SK-N-SH treated with all-trans-retinoic acid at 6 μM for 48 hours (cell line): ENCODE results near the gene GUK1.

Source experiments
- ATAC-seq: fragments of 200-7000 bp; cut with Tn5 transposase; 3 replicates; pipeline ENCODE4 v1.9.1; 2020; ENCODE audit warnings: mild to moderate bottlenecking, moderate library complexity
- ARNTL ChIP-seq: fragments of 450-650 bp; formaldehyde crosslinking; IDR thresholded peaks from 2 replicates; pipeline ENCODE4 v1.5.0; 2020; ENCODE audit warnings: low read depth, mild to moderate bottlenecking, moderate library complexity, borderline replicate concordance
- BACH2 ChIP-seq: fragments of 250-450 bp; sonication (Bioruptor Pico); IDR thresholded peaks from 2 replicates; pipeline ENCODE4 v1.9.0; 2021; ENCODE audit warnings: mild to moderate bottlenecking, borderline replicate concordance
- CSDC2 ChIP-seq: fragments of 250-450 bp; sonication (Bioruptor Pico); IDR thresholded peaks from 2 replicates; pipeline ENCODE4 v1.5.0; 2020; ENCODE audit warnings: mild to moderate bottlenecking, moderate library complexity
- ESRRG ChIP-seq: fragments of 250-450 bp; sonication (Bioruptor Pico); IDR thresholded peaks from 2 replicates; pipeline ENCODE4 v1.6.1; 2021; ENCODE audit warnings: mild to moderate bottlenecking
- GLIS3 ChIP-seq: fragments of 250-450 bp; sonication (Bioruptor Pico); IDR thresholded peaks from 2 replicates; pipeline ENCODE4 v1.5.0; 2020; ENCODE audit warnings: mild to moderate bottlenecking, moderate library complexity
- ISL1 ChIP-seq: fragments of 250-450 bp; sonication (Bioruptor Pico); IDR thresholded peaks from 2 replicates; pipeline ENCODE4 v2.1.2; 2022; ENCODE audit warnings: mild to moderate bottlenecking, moderate library complexity
- OSR1 ChIP-seq: fragments of 250-450 bp; sonication (Bioruptor Pico); IDR thresholded peaks from 2 replicates; pipeline ENCODE4 v1.8.0; 2022; ENCODE audit warnings: moderate library complexity, mild to moderate bottlenecking, inconsistent platforms
- PPARA ChIP-seq: fragments of 250-450 bp; sonication (Bioruptor Pico); IDR thresholded peaks from 2 replicates; pipeline ENCODE4 v1.5.0; 2020; ENCODE audit warnings: mild to moderate bottlenecking, borderline replicate concordance
- RARB ChIP-seq: fragments of 250-450 bp; sonication (Bioruptor Pico); IDR thresholded peaks from 2 replicates; pipeline ENCODE4 v1.8.0; 2021; ENCODE audit warnings: mild to moderate bottlenecking, moderate library complexity
- SNAI2 ChIP-seq: fragments of 250-450 bp; sonication (Bioruptor Pico); IDR thresholded peaks from 2 replicates; pipeline ENCODE4 v1.5.0; 2020; ENCODE audit warnings: mild to moderate bottlenecking, moderate library complexity
- TCF4 ChIP-seq: fragments of 250-450 bp; sonication (Bioruptor Pico); IDR thresholded peaks from 2 replicates; pipeline ENCODE4 v1.8.0; 2021; ENCODE audit warnings: mild to moderate bottlenecking, moderate library complexity, borderline replicate concordance
- TOX ChIP-seq: fragments of 250-450 bp; sonication (Bioruptor Pico); IDR thresholded peaks from 2 replicates; pipeline ENCODE4 v1.8.0; 2021; ENCODE audit warnings: mild to moderate bottlenecking, moderate library complexity, borderline replicate concordance
- ZC3H10 ChIP-seq: fragments of 250-450 bp; sonication (Bioruptor Pico); IDR thresholded peaks from 2 replicates; pipeline ENCODE4 v1.5.1; 2021; ENCODE audit warnings: mild to moderate bottlenecking, moderate library complexity
- ZFP3 ChIP-seq: fragments of 250-450 bp; sonication (Bioruptor Pico); IDR thresholded peaks from 2 replicates; pipeline ENCODE4 v1.5.0; 2020; ENCODE audit warnings: mild to moderate bottlenecking, moderate library complexity
- ZFP30 ChIP-seq: fragments of 450-650 bp; formaldehyde crosslinking; IDR thresholded peaks from 2 replicates; pipeline ENCODE4 v1.5.0; 2022; ENCODE audit warnings: mild to moderate bottlenecking, moderate library complexity
- ZNF565 ChIP-seq: fragments of 450-650 bp; formaldehyde crosslinking; conservative IDR thresholded peaks from 2 replicates; pipeline ENCODE4 v1.5.0; 2020; ENCODE audit warnings: low read depth, mild to moderate bottlenecking, moderate library complexity
- ZNF70 ChIP-seq: fragments of 450-650 bp; formaldehyde crosslinking; IDR thresholded peaks from 2 replicates; pipeline ENCODE4 v1.5.0; 2020; ENCODE audit warnings: mild to moderate bottlenecking, moderate library complexity
- ZNF8 ChIP-seq: fragments of 450-650 bp; formaldehyde crosslinking; IDR thresholded peaks from 2 replicates; pipeline ENCODE4 v1.5.0; 2020; ENCODE audit warnings: mild to moderate bottlenecking, moderate library complexity
- TF ChIP-seq, protein P1 (sequence below): fragments of 250-450 bp; sonication (Bioruptor Pico); IDR thresholded peaks from 2 replicates; pipeline ENCODE4 v1.5.0; 2020; ENCODE audit warnings: mild to moderate bottlenecking, moderate library complexity
- TF ChIP-seq, protein P2 (sequence below): fragments of 250-450 bp; sonication (Bioruptor Pico); IDR thresholded peaks from 2 replicates; pipeline ENCODE4 v1.8.0; 2020; ENCODE audit warnings: mild to moderate bottlenecking, moderate library complexity, borderline replicate concordance
- TF ChIP-seq, protein P3 (sequence below): fragments of 250-450 bp; sonication (Bioruptor Pico); IDR thresholded peaks from 2 replicates; pipeline ENCODE4 v1.8.0; 2021; ENCODE audit warnings: low read depth, mild to moderate bottlenecking, moderate library complexity, borderline replicate concordance
- TF ChIP-seq, protein P4 (sequence below): fragments of 250-450 bp; sonication (Bioruptor Pico); IDR thresholded peaks from 2 replicates; pipeline ENCODE4 v1.5.1; 2020; ENCODE audit warnings: low read depth, mild to moderate bottlenecking, moderate library complexity

GUK1 gene

DNA sequence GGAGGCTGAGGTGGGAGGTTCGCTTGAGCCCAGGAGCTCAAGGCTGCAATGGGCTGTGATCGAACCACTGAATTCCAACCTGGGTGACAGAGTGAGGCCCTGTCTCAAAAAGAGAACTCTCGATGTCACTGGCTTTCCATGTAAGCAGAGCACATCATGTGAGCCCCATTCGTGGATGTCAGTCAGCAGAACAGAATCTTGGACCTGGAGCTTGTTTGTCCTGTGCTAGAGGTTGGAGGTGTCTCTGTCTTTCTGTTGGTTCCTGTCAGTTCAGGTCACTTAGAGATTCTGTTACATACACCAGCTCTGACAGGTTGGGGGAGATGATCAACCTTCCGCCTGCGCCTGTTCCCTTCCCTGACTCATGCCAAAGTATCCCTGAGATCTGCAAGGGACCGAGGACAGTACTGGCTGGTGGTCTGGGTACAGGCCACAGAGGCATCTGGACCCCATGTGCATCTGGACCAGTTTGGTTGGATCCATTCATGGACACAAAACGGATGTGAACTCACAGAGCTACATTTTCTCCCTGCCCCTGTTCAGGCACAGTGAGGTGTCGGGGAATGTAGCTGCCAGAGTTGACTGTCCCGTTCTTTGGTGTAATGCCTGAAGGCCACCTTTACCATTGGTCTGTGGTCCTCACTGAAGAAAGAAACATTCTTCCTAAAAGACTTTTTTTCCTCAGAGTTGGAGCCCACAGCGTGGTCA is 47.6 kb upstream of the GUK1 start:
- TF ChIP-seq ZC3H10 (no peak), ZNF70 (no peak)

DNA sequence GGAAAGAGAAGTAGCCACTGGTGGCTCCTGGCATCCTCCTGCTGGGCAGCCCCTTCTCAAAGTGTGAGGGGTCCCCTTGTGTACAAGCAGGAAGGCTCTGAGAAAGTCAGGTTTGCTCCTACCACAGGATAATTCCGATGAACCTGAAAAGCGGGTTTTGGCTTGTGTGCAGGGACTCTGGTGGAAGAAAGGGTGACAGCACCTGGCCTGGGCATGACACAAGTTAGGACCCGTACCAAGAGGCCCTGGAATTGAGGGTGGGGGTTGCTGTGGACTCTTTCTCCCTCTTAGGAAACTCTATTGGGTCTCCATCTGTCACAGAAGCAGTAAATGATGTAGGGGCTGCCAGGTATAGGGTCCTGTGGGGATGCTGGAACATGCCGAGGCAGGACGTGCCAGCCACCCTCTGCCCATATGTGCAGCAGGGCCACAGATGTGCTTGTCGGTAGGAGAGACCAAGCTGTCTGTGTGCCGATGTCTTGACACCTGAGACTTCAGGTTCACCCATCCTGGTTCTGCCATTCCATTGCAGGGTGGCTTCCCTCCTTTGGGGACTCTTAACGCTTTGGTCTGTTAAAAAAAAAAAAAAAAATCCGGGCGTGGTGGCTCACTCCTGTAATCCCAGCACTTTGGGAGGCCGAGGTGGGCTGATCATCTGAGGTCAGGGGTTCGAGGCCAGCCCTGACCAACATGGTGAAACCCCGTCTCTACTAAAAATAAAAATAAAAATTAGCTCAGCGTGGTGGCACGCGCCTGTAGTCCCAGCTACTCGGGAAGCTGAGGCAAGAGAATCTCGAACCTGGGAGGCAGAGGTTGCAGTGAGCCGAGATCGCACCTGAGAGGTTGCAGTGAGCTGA is 46.8 kb upstream of the GUK1 start:
- TF ChIP-seq ZNF8 (CRISPR knock-in tag) (no peak), SNAI2 (CRISPR knock-in tag) (no peak), ZNF565 (CRISPR knock-in tag) (no peak), ZC3H10 (no peak), OSR1 (CRISPR knock-in tag) (no peak), CSDC2 (no peak), ZFP30 (CRISPR knock-in tag) (no peak), TCF4 (no peak), BACH2 (no peak), ISL1 (CRISPR knock-in tag) (no peak), GLIS3 (CRISPR knock-in tag) (no peak), ARNTL (CRISPR knock-in tag) (no peak), TOX (CRISPR knock-in tag) (no peak)
- TF ChIP-seq, protein P1, sequence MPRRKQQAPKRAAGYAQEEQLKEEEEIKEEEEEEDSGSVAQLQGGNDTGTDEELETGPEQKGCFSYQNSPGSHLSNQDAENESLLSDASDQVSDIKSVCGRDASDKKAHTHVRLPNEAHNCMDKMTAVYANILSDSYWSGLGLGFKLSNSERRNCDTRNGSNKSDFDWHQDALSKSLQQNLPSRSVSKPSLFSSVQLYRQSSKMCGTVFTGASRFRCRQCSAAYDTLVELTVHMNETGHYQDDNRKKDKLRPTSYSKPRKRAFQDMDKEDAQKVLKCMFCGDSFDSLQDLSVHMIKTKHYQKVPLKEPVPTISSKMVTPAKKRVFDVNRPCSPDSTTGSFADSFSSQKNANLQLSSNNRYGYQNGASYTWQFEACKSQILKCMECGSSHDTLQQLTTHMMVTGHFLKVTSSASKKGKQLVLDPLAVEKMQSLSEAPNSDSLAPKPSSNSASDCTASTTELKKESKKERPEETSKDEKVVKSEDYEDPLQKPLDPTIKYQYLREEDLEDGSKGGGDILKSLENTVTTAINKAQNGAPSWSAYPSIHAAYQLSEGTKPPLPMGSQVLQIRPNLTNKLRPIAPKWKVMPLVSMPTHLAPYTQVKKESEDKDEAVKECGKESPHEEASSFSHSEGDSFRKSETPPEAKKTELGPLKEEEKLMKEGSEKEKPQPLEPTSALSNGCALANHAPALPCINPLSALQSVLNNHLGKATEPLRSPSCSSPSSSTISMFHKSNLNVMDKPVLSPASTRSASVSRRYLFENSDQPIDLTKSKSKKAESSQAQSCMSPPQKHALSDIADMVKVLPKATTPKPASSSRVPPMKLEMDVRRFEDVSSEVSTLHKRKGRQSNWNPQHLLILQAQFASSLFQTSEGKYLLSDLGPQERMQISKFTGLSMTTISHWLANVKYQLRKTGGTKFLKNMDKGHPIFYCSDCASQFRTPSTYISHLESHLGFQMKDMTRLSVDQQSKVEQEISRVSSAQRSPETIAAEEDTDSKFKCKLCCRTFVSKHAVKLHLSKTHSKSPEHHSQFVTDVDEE (CRISPR knock-in tag), result no peak
- TF ChIP-seq, protein P2, sequence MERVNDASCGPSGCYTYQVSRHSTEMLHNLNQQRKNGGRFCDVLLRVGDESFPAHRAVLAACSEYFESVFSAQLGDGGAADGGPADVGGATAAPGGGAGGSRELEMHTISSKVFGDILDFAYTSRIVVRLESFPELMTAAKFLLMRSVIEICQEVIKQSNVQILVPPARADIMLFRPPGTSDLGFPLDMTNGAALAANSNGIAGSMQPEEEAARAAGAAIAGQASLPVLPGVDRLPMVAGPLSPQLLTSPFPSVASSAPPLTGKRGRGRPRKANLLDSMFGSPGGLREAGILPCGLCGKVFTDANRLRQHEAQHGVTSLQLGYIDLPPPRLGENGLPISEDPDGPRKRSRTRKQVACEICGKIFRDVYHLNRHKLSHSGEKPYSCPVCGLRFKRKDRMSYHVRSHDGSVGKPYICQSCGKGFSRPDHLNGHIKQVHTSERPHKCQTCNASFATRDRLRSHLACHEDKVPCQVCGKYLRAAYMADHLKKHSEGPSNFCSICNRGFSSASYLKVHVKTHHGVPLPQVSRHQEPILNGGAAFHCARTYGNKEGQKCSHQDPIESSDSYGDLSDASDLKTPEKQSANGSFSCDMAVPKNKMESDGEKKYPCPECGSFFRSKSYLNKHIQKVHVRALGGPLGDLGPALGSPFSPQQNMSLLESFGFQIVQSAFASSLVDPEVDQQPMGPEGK, result no peak
- TF ChIP-seq, protein P3, sequence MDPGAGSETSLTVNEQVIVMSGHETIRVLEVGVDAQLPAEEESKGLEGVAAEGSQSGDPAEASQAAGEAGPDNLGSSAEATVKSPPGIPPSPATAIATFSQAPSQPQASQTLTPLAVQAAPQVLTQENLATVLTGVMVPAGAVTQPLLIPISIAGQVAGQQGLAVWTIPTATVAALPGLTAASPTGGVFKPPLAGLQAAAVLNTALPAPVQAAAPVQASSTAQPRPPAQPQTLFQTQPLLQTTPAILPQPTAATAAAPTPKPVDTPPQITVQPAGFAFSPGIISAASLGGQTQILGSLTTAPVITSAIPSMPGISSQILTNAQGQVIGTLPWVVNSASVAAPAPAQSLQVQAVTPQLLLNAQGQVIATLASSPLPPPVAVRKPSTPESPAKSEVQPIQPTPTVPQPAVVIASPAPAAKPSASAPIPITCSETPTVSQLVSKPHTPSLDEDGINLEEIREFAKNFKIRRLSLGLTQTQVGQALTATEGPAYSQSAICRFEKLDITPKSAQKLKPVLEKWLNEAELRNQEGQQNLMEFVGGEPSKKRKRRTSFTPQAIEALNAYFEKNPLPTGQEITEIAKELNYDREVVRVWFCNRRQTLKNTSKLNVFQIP (CRISPR knock-in tag), result no peak
- no peak for ATAC-seq

More for the DNA sequence above, 47.6 kb upstream of the GUK1 start:
- no peak for ATAC-seq

DNA sequence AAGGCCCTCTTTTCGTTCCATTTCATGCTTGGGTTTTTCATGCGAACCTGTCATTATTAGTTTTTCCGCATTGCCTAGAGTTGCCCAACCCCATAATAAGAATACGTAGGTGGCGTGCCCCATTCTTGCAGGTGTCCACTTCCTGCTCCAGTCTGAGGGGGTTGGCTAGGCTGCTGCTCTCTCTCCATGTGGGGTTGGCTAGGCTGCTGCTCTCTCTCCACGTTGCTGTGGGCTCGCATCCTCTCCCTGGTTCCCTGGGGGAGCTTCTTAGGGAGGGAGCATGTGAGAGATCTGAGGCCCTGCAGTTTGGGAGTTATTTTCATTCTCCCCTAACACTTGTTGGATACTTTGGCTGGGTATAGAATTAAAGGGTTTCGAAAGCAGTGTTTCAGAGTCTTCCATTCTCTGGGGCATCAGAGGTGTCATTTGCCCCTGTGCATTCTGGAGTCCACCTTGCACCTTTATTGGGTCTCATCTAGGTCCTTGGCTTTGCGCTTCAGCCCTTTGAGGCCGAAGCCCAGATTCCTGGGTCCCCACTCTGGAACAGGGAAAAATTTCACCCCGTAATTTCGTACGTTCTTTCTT is 45.6 kb upstream of the GUK1 start:
- ATAC-seq, result no peak
- TF ChIP-seq ESRRG, result no peak
- TF ChIP-seq, protein P4, sequence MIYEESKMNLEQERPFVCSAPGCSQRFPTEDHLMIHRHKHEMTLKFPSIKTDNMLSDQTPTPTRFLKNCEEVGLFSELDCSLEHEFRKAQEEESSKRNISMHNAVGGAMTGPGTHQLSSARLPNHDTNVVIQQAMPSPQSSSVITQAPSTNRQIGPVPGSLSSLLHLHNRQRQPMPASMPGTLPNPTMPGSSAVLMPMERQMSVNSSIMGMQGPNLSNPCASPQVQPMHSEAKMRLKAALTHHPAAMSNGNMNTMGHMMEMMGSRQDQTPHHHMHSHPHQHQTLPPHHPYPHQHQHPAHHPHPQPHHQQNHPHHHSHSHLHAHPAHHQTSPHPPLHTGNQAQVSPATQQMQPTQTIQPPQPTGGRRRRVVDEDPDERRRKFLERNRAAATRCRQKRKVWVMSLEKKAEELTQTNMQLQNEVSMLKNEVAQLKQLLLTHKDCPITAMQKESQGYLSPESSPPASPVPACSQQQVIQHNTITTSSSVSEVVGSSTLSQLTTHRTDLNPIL, result no peak
- TF ChIP-seq TOX (CRISPR knock-in tag), result no peak
- no peak for TF ChIP-seq ZC3H10
- TF ChIP-seq, protein P3 (CRISPR knock-in tag), result no peak
- TF ChIP-seq ZNF565 (CRISPR knock-in tag), result no peak
- TF ChIP-seq ISL1 (CRISPR knock-in tag), result no peak
- TF ChIP-seq RARB, result no peak
- no peak for TF ChIP-seq PPARA (CRISPR knock-in tag)
- no peak for TF ChIP-seq TCF4
- no peak for TF ChIP-seq ZNF8 (CRISPR knock-in tag)
- TF ChIP-seq, protein P1 (CRISPR knock-in tag), result no peak
- TF ChIP-seq ARNTL (CRISPR knock-in tag), result no peak
- no peak for TF ChIP-seq BACH2
- no peak for TF ChIP-seq ZNF70
- TF ChIP-seq ZFP30 (CRISPR knock-in tag), result no peak
- TF ChIP-seq SNAI2 (CRISPR knock-in tag), result no peak
- TF ChIP-seq ZFP3 (CRISPR knock-in tag), result no peak
- no peak for TF ChIP-seq OSR1 (CRISPR knock-in tag)
- TF ChIP-seq, all 23 proteins: peak for 0
